HG03095 (cell line): ENCODE results near the gene MED16.
"Not testable (repeated sequence)": the region's sequence is repeated elsewhere in the genome, so short reads cannot be mapped to it uniquely, and the experiment has no call there.

Experiments used
- ATAC-seq: cut with Tn5 transposase; IDR thresholded peaks from one replicate; pipeline ENCODE4 v1.9.1; 2021; ENCODE audit warnings: moderate library complexity; ENCODE audit not compliant: unreplicated experiment

Gene MED16

GRCh38 chr19:858868-859843, 33.8 kb downstream of the MED16 start, which contains the start of gene CFD:
Gene CFD, plus strand, starts transcription at chr19:859664. Its CDS starts 26 bp downstream, at chr19:859690.
- no peak for ATAC-seq

DNA sequence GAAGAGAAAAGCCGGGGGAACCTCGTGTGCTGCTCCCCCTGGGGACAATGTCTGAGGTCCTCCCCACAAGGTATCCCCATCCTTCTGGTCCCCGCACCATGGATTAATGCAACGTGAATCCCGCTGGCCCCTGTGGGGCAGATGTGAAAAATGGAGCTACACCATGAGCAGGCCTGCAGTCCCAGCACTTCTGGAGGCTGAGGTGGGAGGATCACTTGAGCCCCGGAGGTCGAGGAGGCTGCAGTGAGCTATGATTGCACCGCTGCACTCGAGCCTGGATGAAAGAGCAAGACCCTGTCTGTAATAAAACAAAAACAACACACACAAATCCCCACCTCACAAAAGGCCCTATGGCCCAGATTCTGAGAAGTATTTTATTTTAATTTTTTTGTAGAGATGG, 34.7 kb downstream of the MED16 start:
- ATAC-seq = no peak

- ATAC-seq = no peak
Observed at GRCh38 chr19:855566-856120, 37.3 kb downstream of the MED16 start.

GRCh38 chr19:855142-855541, 37.8 kb downstream of the MED16 start:
- ATAC-seq = no peak

GRCh38 chr19:854549-854948, 38.4 kb downstream of the MED16 start:
- ATAC-seq = no peak

GRCh38 chr19:853614-854220, 39.3 kb downstream of the MED16 start:
- ATAC-seq = not testable (repeated sequence)

- no peak for ATAC-seq
Observed at GRCh38 chr19:853014-853585, 39.9 kb downstream of the MED16 start.

- ATAC-seq = no peak
Observed at GRCh38 chr19:852136-853013, 40.6 kb downstream of the MED16 start, which contains the start of gene ELANE. Gene ELANE, plus strand, starts transcription at chr19:852303. Its CDS starts 26 bp downstream, at chr19:852329.

GRCh38 chr19:850979-851335, 42.0 kb downstream of the MED16 start:
- ATAC-seq = no peak

GRCh38 chr19:850221-850978, 42.6 kb downstream of the MED16 start:
- no peak for ATAC-seq

- not testable (repeated sequence) for ATAC-seq
Observed at GRCh38 chr19:849195-849594, 43.8 kb downstream of the MED16 start.

DNA sequence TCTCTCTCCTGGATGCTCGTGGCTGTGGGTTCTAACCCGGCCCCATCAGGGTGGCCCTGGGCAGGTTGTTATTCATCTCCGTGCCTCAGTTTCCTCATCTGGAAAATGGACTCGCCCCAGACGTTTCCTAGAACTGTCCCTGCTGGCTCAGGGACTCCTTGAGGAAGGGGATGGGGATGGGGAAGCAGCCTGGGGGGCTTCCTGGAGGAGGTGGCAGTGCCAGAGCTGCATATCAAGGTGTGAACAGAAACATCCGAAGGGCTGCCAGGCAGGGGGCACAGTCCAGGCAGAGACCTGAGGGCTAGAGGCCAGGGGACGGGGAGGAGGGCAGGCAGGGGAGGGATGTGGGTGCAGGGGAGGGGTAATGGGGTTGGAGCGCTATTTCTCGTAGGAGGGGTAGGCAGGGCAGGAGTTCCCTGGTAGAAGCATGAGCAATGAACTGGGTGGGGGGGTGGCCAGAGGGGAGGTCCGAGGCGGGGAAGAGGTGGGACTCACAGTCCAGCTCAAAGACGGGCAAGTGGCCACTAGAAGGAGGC, 44.5 kb downstream of the MED16 start:
- no peak for ATAC-seq

DNA sequence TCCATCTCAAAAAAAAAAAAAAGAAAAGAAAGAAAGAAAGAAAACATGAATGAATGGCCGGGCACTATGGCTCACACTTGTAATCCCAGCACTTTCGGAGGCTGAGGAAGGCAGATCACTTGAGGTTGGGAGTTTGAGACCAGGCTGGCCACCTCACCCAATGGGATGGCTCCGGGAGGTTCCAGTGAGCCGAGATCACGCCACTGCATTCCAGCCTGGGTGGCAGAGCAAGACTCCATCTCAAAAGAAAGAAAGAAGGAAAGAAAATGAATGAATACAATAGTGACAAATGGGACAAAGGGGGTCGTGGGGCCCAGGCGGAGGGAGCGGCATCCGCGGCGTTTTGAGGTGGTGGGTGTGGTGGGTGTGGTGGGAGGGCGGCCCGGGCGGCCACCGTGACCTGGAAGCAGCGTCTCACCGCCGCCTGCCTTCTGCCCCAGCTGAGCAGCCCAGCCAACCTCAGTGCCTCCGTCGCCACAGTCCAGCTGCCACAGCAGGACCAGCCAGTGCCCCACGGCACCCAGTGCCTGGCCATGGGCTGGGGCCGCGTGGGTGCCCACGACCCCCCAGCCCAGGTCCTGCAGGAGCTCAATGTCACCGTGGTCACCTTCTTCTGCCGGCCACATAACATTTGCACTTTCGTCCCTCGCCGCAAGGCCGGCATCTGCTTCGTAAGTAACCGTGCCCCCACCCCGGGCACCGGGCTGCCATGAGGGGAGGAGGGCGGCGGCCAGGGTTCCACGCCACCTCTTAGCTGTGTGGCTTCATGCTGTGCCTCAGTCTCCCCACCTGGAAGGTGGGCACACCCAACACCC, 47.1 kb downstream of the MED16 start:
- no peak for ATAC-seq

DNA sequence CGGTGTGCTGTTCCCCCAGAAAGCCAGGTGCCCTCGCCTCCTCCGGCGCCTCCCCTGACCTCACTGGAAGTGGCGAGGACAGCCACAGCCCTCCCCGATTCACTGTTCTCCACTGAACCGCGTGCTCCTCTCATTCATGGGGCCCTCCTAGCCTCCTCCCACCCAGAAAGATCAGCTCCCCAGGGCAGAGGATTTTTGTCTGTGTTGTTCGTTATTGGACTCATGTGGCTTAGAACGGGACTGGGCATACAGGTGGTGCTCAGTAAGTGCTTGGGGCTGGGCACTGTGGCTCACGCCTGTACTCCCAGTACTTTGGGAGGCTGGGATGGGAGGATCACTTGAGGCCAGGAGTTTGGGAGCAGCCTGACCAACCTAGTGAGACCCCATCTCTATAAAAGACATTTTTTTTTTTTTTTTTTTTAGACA, 48.4 kb downstream of the MED16 start:
- ATAC-seq = no peak

DNA sequence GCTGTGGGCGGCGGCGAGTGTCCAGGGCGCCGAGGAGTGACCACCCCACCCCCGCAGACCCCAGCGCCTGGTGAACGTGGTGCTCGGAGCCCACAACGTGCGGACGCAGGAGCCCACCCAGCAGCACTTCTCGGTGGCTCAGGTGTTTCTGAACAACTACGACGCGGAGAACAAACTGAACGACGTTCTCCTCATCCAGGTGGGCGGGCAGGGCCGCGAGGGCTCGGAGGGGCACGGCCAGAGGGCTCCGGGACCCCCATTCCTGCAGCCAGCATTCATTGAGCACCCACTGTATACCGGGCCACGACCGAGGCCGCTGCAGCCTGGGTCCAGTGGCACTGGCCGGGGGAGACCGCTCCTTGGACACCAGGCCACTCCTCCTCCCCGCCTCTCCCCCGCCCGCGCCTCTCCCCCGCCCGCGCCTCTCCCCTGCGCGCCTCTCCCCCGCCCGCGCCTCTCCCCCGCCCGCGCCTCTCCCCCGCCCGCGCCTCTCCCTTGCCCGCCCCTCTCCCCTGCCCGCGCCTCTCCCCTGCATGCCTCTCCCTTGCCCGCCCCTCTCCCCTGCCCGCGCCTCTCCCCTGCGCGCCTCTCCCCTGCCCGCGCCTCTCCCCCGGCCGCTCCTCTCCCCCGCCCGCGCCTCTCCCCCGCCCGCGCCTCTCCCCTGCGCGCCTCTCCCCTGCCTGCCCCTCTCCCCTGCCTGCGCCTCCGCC, 49.0 kb downstream of the MED16 start:
- ATAC-seq = no peak

- no peak for ATAC-seq
Observed at GRCh38 chr19:843180-843835, 49.7 kb downstream of the MED16 start.

GRCh38 chr19:842802-843179, 50.2 kb downstream of the MED16 start:
- ATAC-seq = not testable (repeated sequence)
